Right lobe of liver (tissue), 4 donors: ENCODE results near the gene ADARB2.

Experiments
- CTCF ChIP-seq, 4 donors: fragments of 200-600 bp in 3 of 4; fragments of 450-650 bp in 1 of 4; IDR thresholded peaks; one replicate each; pipeline versions ENCODE4 v1.5.1 to v1.8.0; 2016 to 2022; ENCODE audit warnings: antibody characterized with exemption in 4 of 4, mild to moderate bottlenecking in 2 of 4
- POLR2A ChIP-seq: fragments of 450-650 bp; IDR thresholded peaks from one replicate; pipeline ENCODE4 v1.6.1; 2017; ENCODE audit warnings: antibody characterized with exemption, mild to moderate bottlenecking
- donor health status: DM: no; HTN: no; CAD: no.
- donor health status: DM: no; HTN: no; CAD: no.
- donor health status: DM: no; HTN: yes; CAD: no.

GRCh38 chr10:1203216-1203615, 534.1 kb downstream of the ADARB2 start:
- TF ChIP-seq CTCF (IDR thresholded peaks at IDR 0.05): no peak
- TF ChIP-seq POLR2A: no peak
